HG03066 (cell line): ENCODE data around the gene CAMKMT.
A peak's percentile ranks its signal among the peaks of the same experiment; 100 is the strongest.

ENCODE experiments used
- ATAC-seq: cut with Tn5 transposase; IDR thresholded peaks from one replicate; pipeline ENCODE4 v1.9.1; 2021; ENCODE audit warnings: low read depth; ENCODE audit not compliant: unreplicated experiment

Gene CAMKMT

GRCh38 chr2:44763275-44763782 is 401.6 kb downstream of the CAMKMT start:
- ATAC-seq = no peak

- no peak for ATAC-seq
Observed at GRCh38 chr2:44766220-44766619, 404.5 kb downstream of the CAMKMT start.

GRCh38 chr2:44766777-44767176 is 405.0 kb downstream of the CAMKMT start:
- no peak for ATAC-seq

GRCh38 chr2:44767691-44768090 is 405.9 kb downstream of the CAMKMT start:
- ATAC-seq = no peak

GRCh38 chr2:44768438-44769236 is 406.9 kb downstream of the CAMKMT start:
- no peak for ATAC-seq

GRCh38 chr2:44769349-44770011 is 407.7 kb downstream of the CAMKMT start:
- ATAC-seq = no peak

- ATAC-seq = no peak
Observed at GRCh38 chr2:44770221-44771195, 408.8 kb downstream of the CAMKMT start.

GRCh38 chr2:44771522-44771921 is 409.8 kb downstream of the CAMKMT start:
- no peak for ATAC-seq

GRCh38 chr2:44772131-44772530 is 410.4 kb downstream of the CAMKMT start:
- ATAC-seq = no peak

GRCh38 chr2:44772669-44773378 is 411.1 kb downstream of the CAMKMT start:
- no peak for ATAC-seq

- no peak for ATAC-seq
Observed at GRCh38 chr2:44774826-44775492, 413.2 kb downstream of the CAMKMT start.

- no peak for ATAC-seq
Observed at GRCh38 chr2:44777036-44777435, 415.3 kb downstream of the CAMKMT start.

GRCh38 chr2:44777537-44777936 is 415.8 kb downstream of the CAMKMT start:
- ATAC-seq = no peak

GRCh38 chr2:44778221-44778654 is 416.5 kb downstream of the CAMKMT start:
- ATAC-seq = peak; percentile 34

- peak; percentile 98 for ATAC-seq
Observed at GRCh38 chr2:44778671-44779476, 417.1 kb downstream of the CAMKMT start.

- ATAC-seq = no peak
Observed at GRCh38 chr2:44779793-44780192, 418.0 kb downstream of the CAMKMT start.

GRCh38 chr2:44780406-44780805 is 418.7 kb downstream of the CAMKMT start:
- no peak for ATAC-seq

GRCh38 chr2:44785433-44785832 is 423.7 kb downstream of the CAMKMT start:
- ATAC-seq = no peak
